Endometrium (tissue), 2 donors: ENCODE results near the gene TLCD3B.
"Not testable (repeated sequence)": the region's sequence is repeated elsewhere in the genome, so short reads cannot be mapped to it uniquely, and the experiment has no call there.

Experiments used
- FAIRE-seq: peaks from 2 replicates; lab custom pipeline; 2012; peaks lifted over from hg19 to GRCh38; lab: Jason Lieb, UNC
- donor health status: control.
- donor health status: control.

TLCD3B gene

GRCh38 chr16:30060836-30061554 lies 29.9 kb upstream of the TLCD3B start:
- FAIRE-seq = no peak

- FAIRE-seq = no peak
Measured at GRCh38 chr16:30060346-30060745, 29.3 kb upstream of the TLCD3B start.

GRCh38 chr16:30054959-30055553 lies 24.0 kb upstream of the TLCD3B start:
- FAIRE-seq = no peak

- no peak for FAIRE-seq
Measured at GRCh38 chr16:30054451-30054850, 23.4 kb upstream of the TLCD3B start.

GRCh38 chr16:30053376-30054015 lies 22.4 kb upstream of the TLCD3B start:
- FAIRE-seq = no peak

- no peak for FAIRE-seq
Measured at GRCh38 chr16:30052671-30053372, 21.8 kb upstream of the TLCD3B start.

GRCh38 chr16:30051518-30051917 lies 20.4 kb upstream of the TLCD3B start:
- no peak for FAIRE-seq

GRCh38 chr16:30049871-30050270 lies 18.8 kb upstream of the TLCD3B start:
- no peak for FAIRE-seq

- no peak for FAIRE-seq
Measured at GRCh38 chr16:30046588-30046987, 15.5 kb upstream of the TLCD3B start.

- FAIRE-seq = no peak
Measured at GRCh38 chr16:30046178-30046577, 15.1 kb upstream of the TLCD3B start.

GRCh38 chr16:30041841-30042240 lies 10.8 kb upstream of the TLCD3B start:
- peak; percentile 89 for FAIRE-seq

GRCh38 chr16:30040690-30041089 lies 9.6 kb upstream of the TLCD3B start:
- FAIRE-seq = not testable (repeated sequence)

GRCh38 chr16:30040221-30040620 lies 9.2 kb upstream of the TLCD3B start:
- no peak for FAIRE-seq

- no peak for FAIRE-seq
Measured at GRCh38 chr16:30033270-30033669, 2.2 kb upstream of the TLCD3B start.

GRCh38 chr16:30032083-30032819 lies 1.2 kb upstream of the TLCD3B start:
- FAIRE-seq = no peak

GRCh38 chr16:30031477-30031918 lies 427 bp upstream of the TLCD3B start:
- no peak for FAIRE-seq

GRCh38 chr16:30030011-30030685 lies 923 bp downstream of the TLCD3B start:
- no peak for FAIRE-seq

- FAIRE-seq = no peak
Measured at GRCh38 chr16:30028438-30029076, 2.5 kb downstream of the TLCD3B start.

GRCh38 chr16:30027588-30028437 lies 3.3 kb downstream of the TLCD3B start:
- FAIRE-seq = no peak

GRCh38 chr16:30026449-30026848 lies 4.6 kb downstream of the TLCD3B start:
- FAIRE-seq = no peak
